HepG2 (cell line): ENCODE measurements around the gene TAF11. TPM values are rescaled to one million over a fixed set of nuclear protein-coding genes. Genes with fewer than 3 reads are reported as not detected.

ENCODE experiments used
- ATAD3A ChIP-seq: sonication (generic); formaldehyde crosslinking; IDR thresholded peaks from 2 replicates; pipeline ENCODE4 v1.4.0; 2020; ENCODE audit warnings: missing genetic modification reagents
- GPBP1L1 ChIP-seq: sonication (generic); formaldehyde crosslinking; IDR thresholded peaks from 2 replicates; pipeline ENCODE4 v1.5.0; 2020; ENCODE audit warnings: mild to moderate bottlenecking, missing genetic modification reagents
- HMG20A ChIP-seq: IDR thresholded peaks from 2 replicates; pipeline ENCODE4 v1.6.1; 2016; ENCODE audit warnings: borderline replicate concordance
- IRX3 ChIP-seq: sonication (generic); formaldehyde crosslinking; IDR thresholded peaks from 2 replicates; pipeline ENCODE4 v1.8.1; 2023; ENCODE audit warnings: mild to moderate bottlenecking, low read depth, missing genetic modification reagents, borderline replicate concordance
- KDM2A ChIP-seq: sonication (generic); formaldehyde crosslinking; IDR thresholded peaks from 2 replicates; pipeline ENCODE4 v1.4.0; 2020; ENCODE audit warnings: low read depth, missing genetic modification reagents, borderline replicate concordance
- PHF5A ChIP-seq: IDR thresholded peaks from one replicate; pipeline ENCODE4 v1.6.1; 2018; ENCODE audit warnings: low read depth, missing genetic modification reagents; ENCODE audit not compliant: unreplicated experiment
- SATB2 ChIP-seq: sonication (generic); formaldehyde crosslinking; IDR thresholded peaks from 2 replicates; pipeline ENCODE4 v1.5.0; 2020; ENCODE audit warnings: missing genetic modification reagents
- ZBED4 ChIP-seq: sonication (generic); formaldehyde crosslinking; IDR thresholded peaks from 2 replicates; pipeline ENCODE4 v1.4.0; 2020; ENCODE audit warnings: missing genetic modification reagents, borderline replicate concordance
- ZNF317 ChIP-seq: sonication (generic); formaldehyde crosslinking; IDR thresholded peaks from 2 replicates; pipeline ENCODE4 v1.5.0; 2020; ENCODE audit warnings: mild to moderate bottlenecking, missing genetic modification reagents
- polyA plus RNA-seq, 8 experiments: library from polyadenylated mRNA; depleted of rRNA in 3 of 8; stranded (reverse) in 7 of 8; unstranded in 1 of 8; fragments of >200 nt; fragmentation: Illumina TruSeq in 4 of 8; extraction: Trizol in 4 of 8; gene quantifications; 2 replicates each; pipeline versions ENCODE4 v1.2.1 to v1.2.3, GENCODE V29; 2011 to 2016; ENCODE audit warnings: low read depth in 4 of 8, missing spikeins in 1 of 8, mixed read lengths in 1 of 8; ENCODE audit not compliant: insufficient read depth in 1 of 8
- total RNA-seq, 5 experiments: library from RNA; depleted of rRNA; stranded (reverse); fragments of >200 nt; fragmentation: Illumina TruSeq; extraction: Trizol; gene quantifications; 2 replicates each; pipeline ENCODE4 v1.2.3, GENCODE V29; 2016; ENCODE audit warnings: low read depth in 1 of 5
- TF ChIP-seq, protein P1 (sequence below): sonication (generic); formaldehyde crosslinking; IDR thresholded peaks from 2 replicates; pipeline ENCODE4 v1.5.0; 2020; ENCODE audit warnings: mild to moderate bottlenecking, missing genetic modification reagents, moderate library complexity
- TF ChIP-seq, protein P2 (sequence below): sonication (generic); formaldehyde crosslinking; IDR thresholded peaks from 2 replicates; pipeline ENCODE4 v1.4.0; 2020; ENCODE audit warnings: missing genetic modification reagents, mild to moderate bottlenecking, borderline replicate concordance

TAF11 gene
- total and polyA plus RNA-seq, 2 of the 13 experiments (the other 11 are each of a cell fraction or from before 2014, with no cell fraction given) = 35.4 to 73.6 TPM

GRCh38 chr6:34867484-34867883, 20.4 kb downstream of the TAF11 start (continued):
- TF ChIP-seq, protein P1, sequence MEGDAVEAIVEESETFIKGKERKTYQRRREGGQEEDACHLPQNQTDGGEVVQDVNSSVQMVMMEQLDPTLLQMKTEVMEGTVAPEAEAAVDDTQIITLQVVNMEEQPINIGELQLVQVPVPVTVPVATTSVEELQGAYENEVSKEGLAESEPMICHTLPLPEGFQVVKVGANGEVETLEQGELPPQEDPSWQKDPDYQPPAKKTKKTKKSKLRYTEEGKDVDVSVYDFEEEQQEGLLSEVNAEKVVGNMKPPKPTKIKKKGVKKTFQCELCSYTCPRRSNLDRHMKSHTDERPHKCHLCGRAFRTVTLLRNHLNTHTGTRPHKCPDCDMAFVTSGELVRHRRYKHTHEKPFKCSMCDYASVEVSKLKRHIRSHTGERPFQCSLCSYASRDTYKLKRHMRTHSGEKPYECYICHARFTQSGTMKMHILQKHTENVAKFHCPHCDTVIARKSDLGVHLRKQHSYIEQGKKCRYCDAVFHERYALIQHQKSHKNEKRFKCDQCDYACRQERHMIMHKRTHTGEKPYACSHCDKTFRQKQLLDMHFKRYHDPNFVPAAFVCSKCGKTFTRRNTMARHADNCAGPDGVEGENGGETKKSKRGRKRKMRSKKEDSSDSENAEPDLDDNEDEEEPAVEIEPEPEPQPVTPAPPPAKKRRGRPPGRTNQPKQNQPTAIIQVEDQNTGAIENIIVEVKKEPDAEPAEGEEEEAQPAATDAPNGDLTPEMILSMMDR = 0 out of 2 replicates have a peak, but pooled peaks have one; percentile 19
- TF ChIP-seq ZNF317 = no peak
- no peak for TF ChIP-seq HMG20A
- TF ChIP-seq IRX3 (CRISPR knock-in tag) = no peak
- TF ChIP-seq ZBED4 (CRISPR knock-in tag) = no peak
- TF ChIP-seq ATAD3A = no peak
- TF ChIP-seq KDM2A (CRISPR knock-in tag) = no peak
- TF ChIP-seq SATB2 (CRISPR knock-in tag) = no peak
- TF ChIP-seq, protein P2, sequence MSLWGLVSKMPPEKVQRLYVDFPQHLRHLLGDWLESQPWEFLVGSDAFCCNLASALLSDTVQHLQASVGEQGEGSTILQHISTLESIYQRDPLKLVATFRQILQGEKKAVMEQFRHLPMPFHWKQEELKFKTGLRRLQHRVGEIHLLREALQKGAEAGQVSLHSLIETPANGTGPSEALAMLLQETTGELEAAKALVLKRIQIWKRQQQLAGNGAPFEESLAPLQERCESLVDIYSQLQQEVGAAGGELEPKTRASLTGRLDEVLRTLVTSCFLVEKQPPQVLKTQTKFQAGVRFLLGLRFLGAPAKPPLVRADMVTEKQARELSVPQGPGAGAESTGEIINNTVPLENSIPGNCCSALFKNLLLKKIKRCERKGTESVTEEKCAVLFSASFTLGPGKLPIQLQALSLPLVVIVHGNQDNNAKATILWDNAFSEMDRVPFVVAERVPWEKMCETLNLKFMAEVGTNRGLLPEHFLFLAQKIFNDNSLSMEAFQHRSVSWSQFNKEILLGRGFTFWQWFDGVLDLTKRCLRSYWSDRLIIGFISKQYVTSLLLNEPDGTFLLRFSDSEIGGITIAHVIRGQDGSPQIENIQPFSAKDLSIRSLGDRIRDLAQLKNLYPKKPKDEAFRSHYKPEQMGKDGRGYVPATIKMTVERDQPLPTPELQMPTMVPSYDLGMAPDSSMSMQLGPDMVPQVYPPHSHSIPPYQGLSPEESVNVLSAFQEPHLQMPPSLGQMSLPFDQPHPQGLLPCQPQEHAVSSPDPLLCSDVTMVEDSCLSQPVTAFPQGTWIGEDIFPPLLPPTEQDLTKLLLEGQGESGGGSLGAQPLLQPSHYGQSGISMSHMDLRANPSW (CRISPR knock-in tag) = no peak
- TF ChIP-seq PHF5A (CRISPR knock-in tag) = no peak
- TF ChIP-seq GPBP1L1 = no peak
- TF ChIP-seq, all 625 proteins: peak for 3
